AG10803 (cell line): ENCODE data around the gene DOK5.
"Not testable (repeated sequence)": the region's sequence is repeated elsewhere in the genome, so short reads cannot be mapped to it uniquely, and the experiment has no call there.

Experiments used
- DNase-seq: peaks from one replicate; pipeline ENCODE4 v3.0.0; 2010; ENCODE audit warnings: low read depth
- H3K4me3 ChIP-seq: 2 replicates; pipeline ENCODE4 v1.5.1; 2011; ENCODE audit warnings: mild to moderate bottlenecking, low read length, control low read depth
- TF ChIP-seq, protein P1 (sequence below): conservative IDR thresholded peaks from 2 replicates; pipeline ENCODE4 v1.5.1; 2011; ENCODE audit warnings: mild to moderate bottlenecking, low read length, control low read depth, inconsistent platforms

The DOK5 gene

DNA sequence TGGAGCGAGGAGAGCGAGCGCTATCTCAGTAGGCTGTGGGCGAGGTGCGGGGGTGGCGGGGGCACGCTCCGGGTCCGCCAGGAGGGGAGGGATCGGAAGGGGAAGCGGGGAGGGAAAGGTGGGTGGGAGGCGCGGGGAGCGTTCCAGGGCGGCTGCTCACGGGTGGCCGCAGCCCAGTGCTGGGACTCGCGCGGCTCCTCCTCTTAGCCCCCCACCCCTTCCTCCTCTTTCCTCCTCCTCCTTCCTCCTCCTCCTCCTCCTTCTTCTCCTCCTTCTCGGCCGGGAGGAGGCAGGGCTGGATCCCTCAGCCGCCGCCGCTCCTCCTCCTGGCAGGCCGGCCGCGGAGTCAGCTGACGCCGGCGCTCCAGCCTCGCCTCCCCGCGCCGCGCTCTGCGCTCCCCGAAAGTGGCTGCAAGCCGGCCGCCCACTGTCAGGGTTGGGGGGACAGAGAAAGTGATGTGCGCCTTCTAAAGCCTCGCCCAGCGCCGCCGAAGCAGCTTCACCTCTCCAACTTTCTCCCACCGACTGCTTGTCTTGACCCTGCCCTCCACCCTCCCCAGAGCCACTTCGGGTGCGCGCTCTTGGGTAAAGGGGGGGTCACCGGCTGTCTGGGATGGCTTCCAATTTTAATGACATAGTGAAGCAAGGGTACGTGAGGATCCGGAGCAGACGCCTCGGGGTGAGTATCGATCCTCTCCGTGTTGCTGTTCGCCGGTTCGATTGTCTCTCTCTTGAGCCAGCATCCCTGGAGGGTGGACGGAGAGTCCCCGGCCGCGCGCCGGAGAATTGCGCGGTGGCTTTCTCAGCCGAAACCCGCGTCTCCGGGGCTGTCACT, at the start of gene DOK5:
Gene DOK5 (plus strand): TSS at position 260 of the 835 bp plus-strand sequence. CDS start 354 bp downstream, at position 614.
- TF ChIP-seq, protein P1, sequence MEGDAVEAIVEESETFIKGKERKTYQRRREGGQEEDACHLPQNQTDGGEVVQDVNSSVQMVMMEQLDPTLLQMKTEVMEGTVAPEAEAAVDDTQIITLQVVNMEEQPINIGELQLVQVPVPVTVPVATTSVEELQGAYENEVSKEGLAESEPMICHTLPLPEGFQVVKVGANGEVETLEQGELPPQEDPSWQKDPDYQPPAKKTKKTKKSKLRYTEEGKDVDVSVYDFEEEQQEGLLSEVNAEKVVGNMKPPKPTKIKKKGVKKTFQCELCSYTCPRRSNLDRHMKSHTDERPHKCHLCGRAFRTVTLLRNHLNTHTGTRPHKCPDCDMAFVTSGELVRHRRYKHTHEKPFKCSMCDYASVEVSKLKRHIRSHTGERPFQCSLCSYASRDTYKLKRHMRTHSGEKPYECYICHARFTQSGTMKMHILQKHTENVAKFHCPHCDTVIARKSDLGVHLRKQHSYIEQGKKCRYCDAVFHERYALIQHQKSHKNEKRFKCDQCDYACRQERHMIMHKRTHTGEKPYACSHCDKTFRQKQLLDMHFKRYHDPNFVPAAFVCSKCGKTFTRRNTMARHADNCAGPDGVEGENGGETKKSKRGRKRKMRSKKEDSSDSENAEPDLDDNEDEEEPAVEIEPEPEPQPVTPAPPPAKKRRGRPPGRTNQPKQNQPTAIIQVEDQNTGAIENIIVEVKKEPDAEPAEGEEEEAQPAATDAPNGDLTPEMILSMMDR, result no peak
- H3K4me3 ChIP-seq, result peak within 1 kb of the TSS; percentile 65
- peak; percentile 18 for DNase-seq

DNA sequence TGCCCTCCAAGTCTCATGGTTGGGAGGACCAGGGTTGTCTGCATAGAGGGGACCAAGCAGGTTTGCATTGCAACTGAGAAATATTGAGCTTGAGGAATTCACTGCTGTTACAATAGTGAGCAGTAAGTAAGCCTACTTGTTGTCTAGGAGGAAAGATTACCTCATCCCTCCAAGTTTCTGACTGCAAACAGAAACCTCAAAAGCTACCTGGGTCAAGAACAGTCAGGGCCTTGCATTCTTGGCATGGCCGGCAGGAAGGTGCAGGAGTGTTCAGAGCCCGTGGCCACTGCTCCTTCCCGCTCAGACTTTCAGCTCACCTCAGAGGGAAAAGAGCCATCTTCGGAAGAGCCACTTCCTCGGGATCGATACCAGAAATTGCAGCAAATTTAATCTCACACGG, 46.0 kb upstream of the DOK5 start:
- H3K4me3 ChIP-seq, result no peak overlapping the region
- TF ChIP-seq, protein P1, result no peak
- no peak for DNase-seq

DNA sequence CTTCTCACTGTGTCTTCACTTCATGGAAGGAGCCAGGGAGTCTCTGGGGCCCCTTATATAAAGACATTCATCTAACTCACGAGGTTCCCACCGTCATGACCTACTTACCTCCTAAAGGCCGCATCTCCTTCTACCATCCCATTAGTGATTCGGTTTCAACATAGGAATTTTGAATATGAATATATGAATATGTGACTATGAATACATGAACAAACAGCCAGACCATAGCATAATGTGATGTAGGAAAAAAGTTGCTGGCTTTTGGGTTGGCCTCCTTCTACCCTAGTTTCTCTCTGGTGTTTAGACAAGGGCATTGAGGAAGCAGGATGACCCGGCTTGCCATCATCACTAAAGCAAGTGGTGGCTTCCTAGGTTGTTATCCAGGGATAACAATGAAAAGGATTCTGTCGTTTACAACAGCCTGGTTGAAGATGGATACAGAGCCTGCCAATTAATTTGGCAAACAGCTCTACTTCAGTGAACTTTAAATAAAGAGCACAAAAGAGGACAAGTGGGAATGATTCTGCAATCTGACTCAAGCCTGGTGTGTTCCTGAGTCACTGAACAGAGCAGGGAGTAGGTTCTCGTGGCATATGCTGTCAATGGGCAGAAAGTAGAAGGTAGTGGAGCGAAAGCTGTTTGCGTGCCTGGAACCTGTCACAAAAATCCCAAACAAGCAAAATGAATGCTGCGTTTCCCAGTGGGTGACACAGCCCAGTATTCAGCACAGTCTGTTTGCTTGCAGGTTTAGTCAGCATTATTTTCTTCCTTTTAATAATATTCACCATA, 44.0 kb upstream of the DOK5 start:
- no peak overlapping the region for H3K4me3 ChIP-seq
- peak; percentile 3 for DNase-seq
- TF ChIP-seq, protein P1, result no peak

DNA sequence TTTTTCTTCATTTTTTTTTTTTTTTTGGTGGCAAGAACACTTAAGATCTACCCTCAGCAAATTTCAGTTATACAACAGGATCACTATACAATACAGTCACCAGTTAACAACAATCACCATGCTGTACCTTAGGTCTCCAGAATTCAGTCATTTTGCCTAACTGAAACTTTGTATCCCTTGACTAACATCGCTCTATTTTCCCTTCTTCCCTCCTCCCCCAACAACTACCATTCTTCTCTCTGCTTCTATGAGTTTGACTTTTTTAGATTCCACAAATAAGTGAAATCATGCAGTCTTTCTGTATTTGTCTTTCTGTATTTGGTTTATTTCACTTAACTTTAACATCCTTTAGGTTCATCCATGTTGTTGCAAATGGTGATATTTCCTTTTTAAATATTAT, 42.4 kb upstream of the DOK5 start:
- TF ChIP-seq, protein P1, result no peak
- H3K4me3 ChIP-seq, result no peak overlapping the region
- no peak for DNase-seq

DNA sequence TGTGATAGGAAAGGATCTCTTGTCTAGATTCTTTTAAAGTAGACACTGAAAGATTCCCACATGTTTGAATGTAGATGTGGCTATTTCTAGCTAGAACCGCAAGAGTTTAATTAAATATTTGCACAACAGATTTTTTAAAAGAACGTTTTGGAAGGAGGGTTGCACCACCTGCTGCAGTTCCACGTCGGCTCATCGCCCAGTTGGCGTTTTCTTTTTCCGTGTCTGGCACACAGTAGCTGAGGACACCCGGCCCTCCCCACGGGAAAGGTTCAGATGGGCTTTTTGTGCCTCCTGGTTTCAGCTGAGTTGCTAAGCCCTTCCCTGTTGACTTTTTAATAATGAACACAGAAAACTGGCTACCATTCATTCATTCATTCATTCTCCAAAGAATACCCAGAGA, 41.8 kb upstream of the DOK5 start:
- no peak for DNase-seq
- no peak overlapping the region for H3K4me3 ChIP-seq
- TF ChIP-seq, protein P1, result no peak

DNA sequence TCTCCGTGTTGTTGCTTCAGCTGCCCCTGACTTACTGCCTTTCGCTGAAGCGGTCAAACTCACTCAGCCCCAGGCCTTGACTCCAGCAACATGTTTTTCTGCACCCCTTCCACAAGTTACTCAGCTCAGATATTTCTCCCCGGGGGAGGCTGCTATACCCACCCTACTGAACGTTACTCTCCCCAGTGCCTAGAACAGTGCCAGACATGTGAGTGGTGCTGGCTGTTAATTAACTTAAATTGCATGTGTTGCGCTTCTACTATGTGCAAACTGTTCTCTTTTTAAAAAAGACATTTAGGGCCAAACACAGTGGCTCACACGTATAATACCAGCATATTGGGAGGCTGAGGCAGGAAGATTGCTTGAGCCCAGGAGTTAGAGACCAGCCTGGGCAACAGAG, 41.2 kb upstream of the DOK5 start:
- no peak overlapping the region for H3K4me3 ChIP-seq
- TF ChIP-seq, protein P1, result no peak
- DNase-seq, result no peak

DNA sequence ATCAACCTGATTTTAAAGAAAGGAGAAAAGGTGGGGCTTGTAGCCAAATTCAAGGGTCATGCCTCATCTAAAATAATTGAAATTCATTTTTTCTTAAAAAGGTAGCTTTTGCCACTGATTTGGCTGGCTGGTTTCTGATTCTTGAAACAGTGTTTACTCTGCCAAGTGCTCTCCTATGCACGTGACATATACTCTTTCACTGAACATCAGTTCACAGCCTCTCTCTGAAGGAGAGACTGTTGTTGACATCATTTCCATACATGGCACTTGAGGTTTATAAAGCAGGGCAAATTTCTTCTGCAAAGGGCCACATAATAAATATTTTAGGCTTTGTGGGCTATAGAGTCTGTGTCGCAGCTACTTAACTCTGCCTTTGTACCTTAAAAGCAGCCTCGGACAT, 40.4 kb upstream of the DOK5 start:
- no peak overlapping the region for H3K4me3 ChIP-seq
- TF ChIP-seq, protein P1, result no peak

DNA sequence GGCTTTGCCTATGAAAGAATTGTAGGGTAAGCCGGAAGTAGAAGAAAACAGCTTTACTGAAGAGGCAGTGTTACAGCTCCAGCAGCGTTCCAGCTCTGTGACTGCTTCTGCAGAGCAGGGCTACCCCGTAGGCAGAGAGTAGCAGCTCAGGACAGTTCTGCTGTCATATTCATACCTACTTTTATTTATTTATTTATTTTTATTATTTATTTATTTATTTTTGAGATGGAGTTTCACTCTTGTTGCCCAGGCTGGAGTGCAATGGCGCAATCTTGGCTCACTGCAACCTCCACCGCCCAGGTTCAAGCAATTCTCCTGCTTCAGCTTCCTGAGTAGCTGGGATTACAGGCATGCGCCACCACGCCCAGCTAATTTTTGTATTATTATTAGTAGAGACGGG, 39.0 kb upstream of the DOK5 start:
- not testable (repeated sequence) for DNase-seq, H3K4me3 ChIP-seq

More for the DNA sequence above, 40.4 kb upstream of the DOK5 start:
- no peak for DNase-seq
